GM23338 (cell line): ENCODE measurements around the gene ADD1. TPM values are rescaled to one million over a fixed set of nuclear protein-coding genes. Genes with fewer than 3 reads are reported as not detected.

ENCODE experiments used
- ATAC-seq: fragments of 200-7000 bp; cut with Tn5 transposase; 3 replicates; pipeline ENCODE4 v1.9.1; 2020
- DNase-seq: peaks from one replicate; pipeline ENCODE4 v3.0.0-alpha.2; 2015; ENCODE audit warnings: low spot score
- H2AFZ ChIP-seq: fragments of 200-600 bp; sonication (generic); 2 replicates; pipeline ENCODE4 v1.8.0; 2016; ENCODE audit warnings: antibody characterized with exemption, mild to moderate bottlenecking, moderate library complexity
- H3F3A ChIP-seq: fragments of 200-600 bp; sonication (generic); replicated peaks from 2 replicates; pipeline ENCODE4 v1.8.0; 2017; ENCODE audit warnings: antibody characterized with exemption, mixed run types, low read depth
- H3K27ac ChIP-seq: fragments of 200-600 bp; sonication (generic); 2 replicates; pipeline ENCODE4 v1.6.1; 2016; ENCODE audit warnings: low read depth
- H3K27me3 ChIP-seq: fragments of 200-600 bp; sonication (generic); 2 replicates; pipeline ENCODE4 v1.8.0; 2016; ENCODE audit warnings: mild to moderate bottlenecking, mixed run types, moderate library complexity; ENCODE audit not compliant: insufficient read depth
- H3K36me3 ChIP-seq: fragments of 200-600 bp; sonication (generic); 2 replicates; pipeline ENCODE4 v1.8.0; 2016; ENCODE audit warnings: mild to moderate bottlenecking; ENCODE audit not compliant: insufficient read depth
- H3K4me1 ChIP-seq: fragments of 200-600 bp; sonication (generic); 2 replicates; pipeline ENCODE4 v1.8.0; 2016; ENCODE audit warnings: mild to moderate bottlenecking, moderate library complexity; ENCODE audit not compliant: insufficient read depth
- H3K4me2 ChIP-seq: fragments of 200-600 bp; sonication (generic); 2 replicates; pipeline ENCODE4 v1.7.1; 2017; ENCODE audit warnings: mixed run types
- H3K4me3 ChIP-seq: fragments of 200-600 bp; sonication (generic); 2 replicates; pipeline ENCODE4 v1.6.1; 2016; ENCODE audit warnings: mixed run types
- H3K79me2 ChIP-seq: fragments of 200-600 bp; sonication (generic); replicated peaks from 2 replicates; pipeline ENCODE4 v1.8.0; 2017; ENCODE audit warnings: mild to moderate bottlenecking; ENCODE audit not compliant: insufficient read depth
- H3K9me2 ChIP-seq: fragments of 200-600 bp; sonication (generic); 2 replicates; pipeline ENCODE4 v1.8.0; 2017; ENCODE audit not compliant: insufficient read depth
- H4K20me1 ChIP-seq: fragments of 200-600 bp; sonication (generic); replicated peaks from 2 replicates; pipeline ENCODE4 v1.8.0; 2017; ENCODE audit warnings: mild to moderate bottlenecking; ENCODE audit not compliant: insufficient read depth
- H3K27ac Mint-ChIP-seq: 2 replicates; pipeline ENCODE4 v1.8.0; 2020; ENCODE audit warnings: inconsistent platforms, mild to moderate bottlenecking, moderate library complexity, mixed read lengths
- H3K27me3 Mint-ChIP-seq: 3 replicates; pipeline ENCODE4 v1.8.0; 2022; ENCODE audit warnings: low read depth, mild to moderate bottlenecking, moderate library complexity, mixed read lengths, inconsistent platforms; ENCODE audit not compliant: insufficient read depth, poor library complexity
- H3K36me3 Mint-ChIP-seq: 3 replicates; pipeline ENCODE4 v1.8.0; 2021; ENCODE audit warnings: low read depth, mild to moderate bottlenecking, inconsistent platforms, moderate library complexity, mixed read lengths
- H3K4me1 Mint-ChIP-seq: 3 replicates; pipeline ENCODE4 v1.8.0; 2020; ENCODE audit warnings: mild to moderate bottlenecking, inconsistent platforms, mixed read lengths
- H3K4me3 Mint-ChIP-seq: 3 replicates; pipeline ENCODE4 v1.8.0; 2021; ENCODE audit warnings: moderate library complexity, mild to moderate bottlenecking, inconsistent platforms, mixed read lengths
- H3K9me3 Mint-ChIP-seq: 3 replicates; pipeline ENCODE4 v1.8.0; 2020; ENCODE audit warnings: moderate library complexity, mild to moderate bottlenecking, inconsistent platforms, mixed read lengths
- CREB1 ChIP-seq: fragments of 250-450 bp; sonication (Bioruptor Pico); IDR thresholded peaks from 2 replicates; pipeline ENCODE4 v1.5.0; 2020; ENCODE audit warnings: low read depth, mild to moderate bottlenecking, moderate library complexity
- EZH2phosphoT487 ChIP-seq: fragments of 200-600 bp; sonication (generic); IDR thresholded peaks from one replicate; pipeline ENCODE4 v1.8.1; 2018; ENCODE audit warnings: antibody characterized with exemption; ENCODE audit not compliant: unreplicated experiment
- JUNB ChIP-seq: IDR thresholded peaks from one replicate; pipeline ENCODE4 v1.6.1; 2016; ENCODE audit warnings: antibody characterized with exemption; ENCODE audit not compliant: unreplicated experiment
- NANOG ChIP-seq: IDR thresholded peaks from 2 replicates; pipeline ENCODE4 v1.6.1; 2016; ENCODE audit warnings: antibody characterized with exemption, borderline replicate concordance
- STAT1 ChIP-seq: IDR thresholded peaks from one replicate; pipeline ENCODE4 v1.6.1; 2016; ENCODE audit warnings: antibody characterized with exemption; ENCODE audit not compliant: unreplicated experiment
- ZNF114 ChIP-seq: fragments of 250-450 bp; sonication (Bioruptor Pico); IDR thresholded peaks from 2 replicates; pipeline ENCODE4 v1.5.0; 2020; ENCODE audit warnings: mild to moderate bottlenecking, moderate library complexity
- polyA plus RNA-seq: library from polyadenylated mRNA; unstranded; fragments of >200 nt; fragmentation: Nextera tagmentation; extraction: Ambion mirVana; gene quantifications from 2 replicates; pipeline ENCODE4 v1.2.1, GENCODE V29; 2016
- total RNA-seq: library from RNA; depleted of rRNA; stranded (reverse); fragments of >200 nt; shearing (Covaris generic); gene quantifications from 2 replicates; pipeline ENCODE4 v1.2.3, GENCODE V29; 2014
- TF ChIP-seq, protein P1 (sequence below): IDR thresholded peaks from one replicate; pipeline ENCODE4 v1.6.1; 2018; ENCODE audit warnings: antibody characterized with exemption; ENCODE audit not compliant: unreplicated experiment

ADD1 gene
- total and polyA plus RNA-seq, 2 experiments from 2014 or later: 126 to 144 TPM

DNA sequence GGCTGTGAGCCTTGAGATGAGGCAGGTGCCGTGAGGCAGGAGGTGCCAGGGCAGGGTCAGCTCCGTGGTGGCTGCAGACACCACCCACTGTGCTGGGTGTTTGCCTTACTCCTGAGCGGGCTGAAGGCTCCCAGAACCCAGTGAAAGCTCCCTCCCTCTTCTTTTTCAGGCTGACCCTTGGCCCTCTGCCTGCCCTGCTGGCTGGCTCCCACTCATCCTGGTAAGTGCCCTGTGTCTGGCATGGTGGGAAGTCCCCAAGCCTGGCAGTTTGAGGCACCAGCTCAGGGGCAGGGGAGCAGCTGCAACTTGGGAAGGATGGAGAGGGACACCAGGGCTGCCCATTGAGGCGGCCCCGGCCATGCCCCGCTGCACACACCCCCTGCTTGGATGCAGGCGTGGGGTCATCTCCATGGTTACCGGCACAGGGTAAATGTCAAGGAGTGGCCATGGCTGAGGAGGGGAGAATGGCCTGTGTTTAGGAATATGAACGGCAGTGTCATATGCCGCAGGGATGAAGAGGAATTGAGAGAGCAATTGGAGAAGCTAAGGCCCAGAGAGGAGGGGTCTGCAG is 33.9 kb upstream of the ADD1 start:
- no peaks in the 10 kb centered on the region for H3K79me2 ChIP-seq
- H2AFZ ChIP-seq: no peak overlapping the region
- no peak overlapping the region for H3K27ac Mint-ChIP-seq
- peaks cover 7% of the 10 kb centered on the region for H3K4me1 ChIP-seq
- no peaks in the 10 kb centered on the region for H4K20me1 ChIP-seq
- peaks cover 5% of the 10 kb centered on the region for H3K27me3 Mint-ChIP-seq
- H3F3A ChIP-seq: 0 out of 2 replicates have a peak, but pooled peaks cover 4% of the 10 kb centered on the region
- peaks cover 29% of the 10 kb centered on the region for H3K4me1 Mint-ChIP-seq
- no peaks in the 10 kb centered on the region for H3K9me2 ChIP-seq
- H3K36me3 ChIP-seq: no peaks in the 10 kb centered on the region
- no peaks in the 10 kb centered on the region for H3K9me3 Mint-ChIP-seq
- H3K4me2 ChIP-seq: no peak overlapping the region
- TF ChIP-seq ZNF114: no peak
- TF ChIP-seq NANOG: no peak
- TF ChIP-seq EZH2phosphoT487: no peak
- TF ChIP-seq, protein P1, sequence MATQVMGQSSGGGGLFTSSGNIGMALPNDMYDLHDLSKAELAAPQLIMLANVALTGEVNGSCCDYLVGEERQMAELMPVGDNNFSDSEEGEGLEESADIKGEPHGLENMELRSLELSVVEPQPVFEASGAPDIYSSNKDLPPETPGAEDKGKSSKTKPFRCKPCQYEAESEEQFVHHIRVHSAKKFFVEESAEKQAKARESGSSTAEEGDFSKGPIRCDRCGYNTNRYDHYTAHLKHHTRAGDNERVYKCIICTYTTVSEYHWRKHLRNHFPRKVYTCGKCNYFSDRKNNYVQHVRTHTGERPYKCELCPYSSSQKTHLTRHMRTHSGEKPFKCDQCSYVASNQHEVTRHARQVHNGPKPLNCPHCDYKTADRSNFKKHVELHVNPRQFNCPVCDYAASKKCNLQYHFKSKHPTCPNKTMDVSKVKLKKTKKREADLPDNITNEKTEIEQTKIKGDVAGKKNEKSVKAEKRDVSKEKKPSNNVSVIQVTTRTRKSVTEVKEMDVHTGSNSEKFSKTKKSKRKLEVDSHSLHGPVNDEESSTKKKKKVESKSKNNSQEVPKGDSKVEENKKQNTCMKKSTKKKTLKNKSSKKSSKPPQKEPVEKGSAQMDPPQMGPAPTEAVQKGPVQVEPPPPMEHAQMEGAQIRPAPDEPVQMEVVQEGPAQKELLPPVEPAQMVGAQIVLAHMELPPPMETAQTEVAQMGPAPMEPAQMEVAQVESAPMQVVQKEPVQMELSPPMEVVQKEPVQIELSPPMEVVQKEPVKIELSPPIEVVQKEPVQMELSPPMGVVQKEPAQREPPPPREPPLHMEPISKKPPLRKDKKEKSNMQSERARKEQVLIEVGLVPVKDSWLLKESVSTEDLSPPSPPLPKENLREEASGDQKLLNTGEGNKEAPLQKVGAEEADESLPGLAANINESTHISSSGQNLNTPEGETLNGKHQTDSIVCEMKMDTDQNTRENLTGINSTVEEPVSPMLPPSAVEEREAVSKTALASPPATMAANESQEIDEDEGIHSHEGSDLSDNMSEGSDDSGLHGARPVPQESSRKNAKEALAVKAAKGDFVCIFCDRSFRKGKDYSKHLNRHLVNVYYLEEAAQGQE: no peak
- no peak for TF ChIP-seq STAT1
- no peak for TF ChIP-seq JUNB
- no peak overlapping the region for H3K4me3 Mint-ChIP-seq
- H3K4me3 ChIP-seq: no peak overlapping the region
- no peaks in the 10 kb centered on the region for H3K27me3 ChIP-seq
- ATAC-seq (no peak), DNase-seq (no peak)
- H3K27ac ChIP-seq: no peak overlapping the region
- H3K36me3 Mint-ChIP-seq: no peaks in the 10 kb centered on the region; the same call in 2 of the 3 replicates

DNA sequence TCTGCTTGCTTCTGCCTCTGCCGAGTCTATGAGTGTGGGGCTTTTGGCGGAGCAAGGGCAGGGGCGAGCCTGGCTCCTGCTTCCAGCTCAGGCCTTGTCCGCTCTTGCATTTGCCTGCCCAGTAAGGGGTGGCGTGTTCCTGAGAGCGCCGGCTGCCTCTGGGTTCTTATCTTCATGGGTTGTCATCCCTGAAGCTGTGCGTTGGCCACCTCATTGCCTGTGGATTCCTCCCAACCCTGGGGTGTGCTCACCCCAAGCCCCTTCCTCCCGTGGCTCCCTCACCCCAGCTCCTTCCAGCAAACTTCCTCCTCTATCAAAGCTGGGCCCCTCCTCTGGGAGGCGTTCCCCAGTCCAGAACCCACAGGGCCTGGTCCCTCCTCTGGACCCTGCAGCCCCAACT is 33.3 kb upstream of the ADD1 start:
- TF ChIP-seq ZNF114 (no peak), CREB1 (no peak)
- H3K27me3 Mint-ChIP-seq: peaks cover 5% of the 10 kb centered on the region

More for the DNA sequence above, 33.3 kb upstream of the ADD1 start:
- no peak for ATAC-seq
- Mint-ChIP-seq H3K4me3 (no peak overlapping the region), H3K27ac (no peak overlapping the region), H3K9me3 (no peaks in the 10 kb centered on the region), H3K36me3 (no peaks in the 10 kb centered on the region; the same call in 2 of the 3 replicates), H3K4me1 (peaks cover 29% of the 10 kb centered on the region)
- 0 out of 2 replicates have a peak, but pooled peaks cover 4% of the 10 kb centered on the region for H3F3A ChIP-seq
- H3K4me3 ChIP-seq: no peak overlapping the region
- no peaks in the 10 kb centered on the region for H3K79me2 ChIP-seq
- H3K27me3 ChIP-seq: no peaks in the 10 kb centered on the region
- DNase-seq: no peak
- no peaks in the 10 kb centered on the region for H3K36me3 ChIP-seq
- H3K4me1 ChIP-seq: peaks cover 7% of the 10 kb centered on the region
- H4K20me1 ChIP-seq: no peaks in the 10 kb centered on the region
- H2AFZ ChIP-seq: no peak overlapping the region
- no peaks in the 10 kb centered on the region for H3K9me2 ChIP-seq
- no peak overlapping the region for H3K27ac ChIP-seq
- H3K4me2 ChIP-seq: no peak overlapping the region
